HG03457 (cell line): ENCODE measurements around the gene DCHS1.

Source experiments
- ATAC-seq: cut with Tn5 transposase; IDR thresholded peaks from one replicate; pipeline ENCODE4 v1.9.1; 2021; ENCODE audit warnings: moderate number of reproducible peaks; ENCODE audit not compliant: unreplicated experiment

DCHS1 gene

GRCh38 chr11:6648501-6648900, 7.1 kb downstream of the DCHS1 start:
- no peak for ATAC-seq

GRCh38 chr11:6647836-6648235, 7.8 kb downstream of the DCHS1 start:
- ATAC-seq: no peak

GRCh38 chr11:6646918-6647679, 8.5 kb downstream of the DCHS1 start:
- peak; percentile 74 for ATAC-seq

GRCh38 chr11:6646576-6646917, 9.1 kb downstream of the DCHS1 start:
- no peak for ATAC-seq

GRCh38 chr11:6646071-6646470, 9.5 kb downstream of the DCHS1 start:
- no peak for ATAC-seq

GRCh38 chr11:6642957-6643356, 12.7 kb downstream of the DCHS1 start:
- no peak for ATAC-seq

- no peak for ATAC-seq
Measured at GRCh38 chr11:6640985-6641701, 14.5 kb downstream of the DCHS1 start.

- no peak for ATAC-seq
Measured at GRCh38 chr11:6640036-6640984, 15.3 kb downstream of the DCHS1 start.

GRCh38 chr11:6638429-6638828, 17.2 kb downstream of the DCHS1 start:
- ATAC-seq: no peak

- no peak for ATAC-seq
Measured at GRCh38 chr11:6637871-6638270, 17.7 kb downstream of the DCHS1 start.

- no peak for ATAC-seq
Measured at GRCh38 chr11:6636480-6636879, 19.1 kb downstream of the DCHS1 start.

GRCh38 chr11:6635082-6635932, 20.3 kb downstream of the DCHS1 start:
- ATAC-seq: no peak

- ATAC-seq: no peak
Measured at GRCh38 chr11:6634534-6634933, 21.1 kb downstream of the DCHS1 start.

GRCh38 chr11:6633422-6634408, 21.9 kb downstream of the DCHS1 start:
- ATAC-seq: no peak

GRCh38 chr11:6632116-6633073, 23.2 kb downstream of the DCHS1 start:
- ATAC-seq: no peak

GRCh38 chr11:6631361-6631890, 24.2 kb downstream of the DCHS1 start:
- ATAC-seq: no peak

GRCh38 chr11:6630632-6631291, 24.8 kb downstream of the DCHS1 start:
- ATAC-seq: no peak
